ENCODE data around the gene DLG2. TPM values are rescaled to one million over a fixed set of nuclear protein-coding genes. Genes with fewer than 3 reads are reported as not detected.

DLG2 gene
- total RNA-seq, 2 experiments from 2014 or later = 2.0 to 2.1 TPM

DNA sequence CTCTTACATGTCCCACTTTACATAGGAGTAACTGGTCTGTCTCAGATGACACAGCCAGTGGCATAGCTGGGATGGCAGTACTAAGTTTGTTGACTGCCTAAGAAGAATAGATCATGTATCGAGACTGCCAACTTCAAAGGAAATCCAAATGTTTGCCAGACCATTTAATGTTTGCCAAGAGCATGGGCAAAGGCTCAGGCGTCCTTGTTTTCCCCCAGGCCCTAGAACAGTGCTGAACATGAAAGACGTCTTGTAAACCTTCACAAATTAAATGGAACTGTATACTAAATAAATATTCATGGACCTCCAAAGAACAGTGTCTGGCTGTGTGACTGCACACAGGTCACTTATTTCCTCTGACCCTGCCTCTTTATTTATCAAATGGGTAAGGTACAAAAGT is 2106.3 kb downstream of the DLG2 start:
- no peak for DNase-seq
- TF ChIP-seq, protein P1, sequence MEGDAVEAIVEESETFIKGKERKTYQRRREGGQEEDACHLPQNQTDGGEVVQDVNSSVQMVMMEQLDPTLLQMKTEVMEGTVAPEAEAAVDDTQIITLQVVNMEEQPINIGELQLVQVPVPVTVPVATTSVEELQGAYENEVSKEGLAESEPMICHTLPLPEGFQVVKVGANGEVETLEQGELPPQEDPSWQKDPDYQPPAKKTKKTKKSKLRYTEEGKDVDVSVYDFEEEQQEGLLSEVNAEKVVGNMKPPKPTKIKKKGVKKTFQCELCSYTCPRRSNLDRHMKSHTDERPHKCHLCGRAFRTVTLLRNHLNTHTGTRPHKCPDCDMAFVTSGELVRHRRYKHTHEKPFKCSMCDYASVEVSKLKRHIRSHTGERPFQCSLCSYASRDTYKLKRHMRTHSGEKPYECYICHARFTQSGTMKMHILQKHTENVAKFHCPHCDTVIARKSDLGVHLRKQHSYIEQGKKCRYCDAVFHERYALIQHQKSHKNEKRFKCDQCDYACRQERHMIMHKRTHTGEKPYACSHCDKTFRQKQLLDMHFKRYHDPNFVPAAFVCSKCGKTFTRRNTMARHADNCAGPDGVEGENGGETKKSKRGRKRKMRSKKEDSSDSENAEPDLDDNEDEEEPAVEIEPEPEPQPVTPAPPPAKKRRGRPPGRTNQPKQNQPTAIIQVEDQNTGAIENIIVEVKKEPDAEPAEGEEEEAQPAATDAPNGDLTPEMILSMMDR (IDR thresholded peaks at IDR 0.05) = no peak
- Mint-ChIP-seq H3K27me3 (peaks cover 8% of the 10 kb centered on the region), H3K27ac (no peak overlapping the region), H3K36me3 (ENCODE audit: low read depth) (no peaks in the 10 kb centered on the region), H3K4me1 (ENCODE audit: low read depth) (no peaks in the 10 kb centered on the region), H3K9me3 (no peaks in the 10 kb centered on the region), H3K4me3 (no peak overlapping the region)
- H3K27ac ChIP-seq (ENCODE audit: low read depth in 1 of 2, low read length in 2 of 2) = no peak overlapping the region
- CTCF ChIA-PET = no interaction called here
- H3K4me3 ChIP-seq (ENCODE audit: low read length) = no peak overlapping the region
- peaks cover 0 to 3% of the 10 kb centered on the region in 2 experiments for H3K27me3 ChIP-seq (ENCODE audit: control insufficient read depth in 1 of 2, insufficient read depth in 2 of 2, low read length in 2 of 2)
- intact Hi-C loops (cut with DNase I, micrococcal nuclease) = no loop called here
- H3K4me1 ChIP-seq (ENCODE audit: insufficient read depth, low read length) = no peaks in the 10 kb centered on the region
- POLR2A ChIA-PET = no interaction called here
- no peaks in the 10 kb centered on the region for H3K36me3 ChIP-seq (ENCODE audit: insufficient read depth, low read length)
- H3K9me3 ChIP-seq (ENCODE audit: control insufficient read depth in 1 of 2, insufficient read depth in 1 of 2, low read length in 2 of 2) = peaks cover 4 to 8% of the 10 kb centered on the region in 2 experiments
- ATAC-seq (ENCODE audit: poor library complexity) = no peak

DNA sequence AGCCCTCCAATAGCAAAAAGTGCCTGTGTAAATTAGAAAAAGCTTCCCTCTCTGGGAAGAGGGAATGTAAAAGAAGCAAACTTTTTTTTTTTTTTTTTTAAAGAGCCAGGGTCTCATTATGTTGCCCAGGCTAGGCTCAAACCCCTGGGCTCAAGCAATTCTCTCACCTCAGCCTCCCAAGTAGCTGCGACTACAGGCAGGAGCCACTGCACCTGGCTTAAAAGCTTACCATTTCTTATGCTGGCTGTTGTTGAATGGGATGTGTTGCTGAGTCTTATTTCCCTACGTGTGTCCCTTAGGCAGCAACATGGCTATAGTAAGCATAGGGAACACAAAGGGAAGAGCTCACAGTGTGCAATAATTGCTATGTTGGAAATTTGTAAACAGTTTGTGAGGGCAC is 2115.5 kb downstream of the DLG2 start:
- peaks cover 8% of the 10 kb centered on the region for H3K9me3 Mint-ChIP-seq
- no peak overlapping the region for H3K4me3 ChIP-seq (ENCODE audit: low read length)
- TF ChIP-seq, protein P1 (IDR thresholded peaks at IDR 0.05) = no peak
- no peak overlapping the region for H3K4me3 Mint-ChIP-seq
- ChIA-PET CTCF (no interaction called here), POLR2A (no interaction called here)
- no peaks in the 10 kb centered on the region for H3K4me1 ChIP-seq (ENCODE audit: insufficient read depth, low read length)
- no peaks in the 10 kb centered on the region for H3K27me3 ChIP-seq (ENCODE audit: control insufficient read depth in 1 of 2, insufficient read depth in 2 of 2, low read length in 2 of 2)
- DNase-seq (no peak), ATAC-seq (ENCODE audit: poor library complexity) (no peak)
- H3K36me3 Mint-ChIP-seq (ENCODE audit: low read depth) = no peaks in the 10 kb centered on the region
- intact Hi-C loops (cut with DNase I, micrococcal nuclease) = no loop called here
- no peak overlapping the region for H3K27ac ChIP-seq (ENCODE audit: low read depth in 1 of 2, low read length in 2 of 2)
- H3K36me3 ChIP-seq (ENCODE audit: insufficient read depth, low read length) = no peaks in the 10 kb centered on the region
- no peaks in the 10 kb centered on the region for H3K4me1 Mint-ChIP-seq (ENCODE audit: low read depth)
- H3K9me3 ChIP-seq (ENCODE audit: control insufficient read depth in 1 of 2, insufficient read depth in 1 of 2, low read length in 2 of 2) = peaks cover 0 to 4% of the 10 kb centered on the region in 2 experiments
- no peak overlapping the region for H3K27ac Mint-ChIP-seq
- no peaks in the 10 kb centered on the region for H3K27me3 Mint-ChIP-seq

GRCh38 chr11:83510530-83511460 is 2116.3 kb downstream of the DLG2 start:
- ATAC-seq (ENCODE audit: poor library complexity) = no peak
- H3K27ac Mint-ChIP-seq = no peak overlapping the region

More at GRCh38 chr11:83510530-83511460, 2116.3 kb downstream of the DLG2 start:
- Mint-ChIP-seq H3K9me3 (peaks cover 8% of the 10 kb centered on the region), H3K4me3 (no peak overlapping the region), H3K36me3 (ENCODE audit: low read depth) (no peaks in the 10 kb centered on the region), H3K27me3 (no peaks in the 10 kb centered on the region), H3K4me1 (ENCODE audit: low read depth) (no peaks in the 10 kb centered on the region)
- Histone ChIP-seq H3K4me3 (ENCODE audit: low read length) (no peak overlapping the region), H3K27ac (ENCODE audit: low read depth in 1 of 2, low read length in 2 of 2) (no peak overlapping the region), H3K27me3 (ENCODE audit: control insufficient read depth in 1 of 2, insufficient read depth in 2 of 2, low read length in 2 of 2) (no peaks in the 10 kb centered on the region), H3K36me3 (ENCODE audit: insufficient read depth, low read length) (no peaks in the 10 kb centered on the region), H3K9me3 (ENCODE audit: control insufficient read depth in 1 of 2, insufficient read depth in 1 of 2, low read length in 2 of 2) (peaks cover 0 to 4% of the 10 kb centered on the region in 2 experiments), H3K4me1 (ENCODE audit: insufficient read depth, low read length) (no peaks in the 10 kb centered on the region)
- intact Hi-C loops (cut with DNase I, micrococcal nuclease) = no loop called here
- TF ChIP-seq, protein P1 (IDR thresholded peaks at IDR 0.05) = no peak
- DNase-seq = no peak
- ChIA-PET CTCF (no interaction called here), POLR2A (no interaction called here)
